Measurements from ENCODE around the gene AQP12B.

The AQP12B gene

GRCh38 chr2:240632306-240632721, 50.4 kb downstream of the AQP12B start:
- no peak for TF ChIP-seq ZFX (IDR thresholded peaks at IDR 0.05)
- no peak for TF ChIP-seq CTCF (conservative IDR thresholded peaks at IDR 0.05)
- no peak overlapping the region for H3K27ac ChIP-seq

GRCh38 chr2:240631548-240632305, 51.0 kb downstream of the AQP12B start:
- TF ChIP-seq ZFX (IDR thresholded peaks at IDR 0.05): no peak
- no peak for TF ChIP-seq CTCF (conservative IDR thresholded peaks at IDR 0.05)
- no peak overlapping the region for H3K27ac ChIP-seq

- H3K27ac ChIP-seq: no peak overlapping the region
- TF ChIP-seq CTCF (conservative IDR thresholded peaks at IDR 0.05) (no peak), ZFX (IDR thresholded peaks at IDR 0.05) (no peak)
These were observed 51.7 kb downstream of the AQP12B start for GRCh38 chr2:240630771-240631547.

- no peak overlapping the region for H3K27ac ChIP-seq
- TF ChIP-seq ZFX (IDR thresholded peaks at IDR 0.05): no peak
- TF ChIP-seq CTCF (conservative IDR thresholded peaks at IDR 0.05): no peak
These were observed 52.5 kb downstream of the AQP12B start for GRCh38 chr2:240629968-240630770.

- H3K27ac ChIP-seq: no peak overlapping the region
- TF ChIP-seq ZFX (IDR thresholded peaks at IDR 0.05) (no peak), CTCF (conservative IDR thresholded peaks at IDR 0.05) (no peak)
These were observed 53.1 kb downstream of the AQP12B start for GRCh38 chr2:240629619-240629967.

- no peak overlapping the region for H3K27ac ChIP-seq
- TF ChIP-seq CTCF (conservative IDR thresholded peaks at IDR 0.05) (no peak), ZFX (IDR thresholded peaks at IDR 0.05) (no peak)
These were observed 53.7 kb downstream of the AQP12B start for GRCh38 chr2:240628808-240629618.
